GM23338 (cell line): ENCODE data around the gene MT1F.

Experiments used
- EZH2 ChIP-seq: fragments of 200-600 bp; sonication (generic); IDR thresholded peaks from one replicate; pipeline ENCODE4 v1.8.0; 2017; ENCODE audit warnings: antibody characterized with exemption, mild to moderate bottlenecking, low read depth; ENCODE audit not compliant: unreplicated experiment
- POLR2AphosphoS5 ChIP-seq: IDR thresholded peaks from 2 replicates; pipeline ENCODE4 v1.6.1; 2016; ENCODE audit warnings: antibody characterized with exemption, low read depth
- ZNF114 ChIP-seq: fragments of 250-450 bp; sonication (Bioruptor Pico); IDR thresholded peaks from 2 replicates; pipeline ENCODE4 v1.5.0; 2020; ENCODE audit warnings: mild to moderate bottlenecking, moderate library complexity
- TF ChIP-seq, protein P1 (sequence below), 2 experiments: fragments of 200-600 bp in 1 of 2; sonication (generic) in 1 of 2; conservative IDR thresholded peaks; 2 replicates each; pipeline versions ENCODE4 v1.5.1 to v1.6.1; 2016 to 2017; ENCODE audit warnings: antibody characterized with exemption in 2 of 2, low read depth in 2 of 2, mild to moderate bottlenecking in 2 of 2, moderate library complexity in 1 of 2

DNA sequence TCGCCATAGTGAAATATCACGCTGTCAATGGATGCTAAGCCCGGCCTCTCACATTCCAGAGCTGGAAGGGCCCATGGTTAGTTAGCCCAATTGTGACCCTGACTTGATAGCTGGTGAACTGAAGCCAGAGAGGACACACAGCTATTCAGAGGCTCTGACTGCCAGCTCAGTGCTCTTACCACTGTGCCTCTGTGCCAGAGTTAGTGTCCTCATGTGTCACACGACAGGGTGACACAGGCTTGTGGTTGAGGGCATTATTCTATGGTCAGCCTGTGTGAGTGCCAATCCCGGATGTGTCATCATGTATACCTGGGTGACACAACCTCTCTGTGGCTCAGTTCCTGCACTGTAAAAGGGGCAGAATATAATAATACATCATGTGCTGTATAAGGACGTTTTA, 22.1 kb downstream of the MT1F start:
- TF ChIP-seq, protein P1, sequence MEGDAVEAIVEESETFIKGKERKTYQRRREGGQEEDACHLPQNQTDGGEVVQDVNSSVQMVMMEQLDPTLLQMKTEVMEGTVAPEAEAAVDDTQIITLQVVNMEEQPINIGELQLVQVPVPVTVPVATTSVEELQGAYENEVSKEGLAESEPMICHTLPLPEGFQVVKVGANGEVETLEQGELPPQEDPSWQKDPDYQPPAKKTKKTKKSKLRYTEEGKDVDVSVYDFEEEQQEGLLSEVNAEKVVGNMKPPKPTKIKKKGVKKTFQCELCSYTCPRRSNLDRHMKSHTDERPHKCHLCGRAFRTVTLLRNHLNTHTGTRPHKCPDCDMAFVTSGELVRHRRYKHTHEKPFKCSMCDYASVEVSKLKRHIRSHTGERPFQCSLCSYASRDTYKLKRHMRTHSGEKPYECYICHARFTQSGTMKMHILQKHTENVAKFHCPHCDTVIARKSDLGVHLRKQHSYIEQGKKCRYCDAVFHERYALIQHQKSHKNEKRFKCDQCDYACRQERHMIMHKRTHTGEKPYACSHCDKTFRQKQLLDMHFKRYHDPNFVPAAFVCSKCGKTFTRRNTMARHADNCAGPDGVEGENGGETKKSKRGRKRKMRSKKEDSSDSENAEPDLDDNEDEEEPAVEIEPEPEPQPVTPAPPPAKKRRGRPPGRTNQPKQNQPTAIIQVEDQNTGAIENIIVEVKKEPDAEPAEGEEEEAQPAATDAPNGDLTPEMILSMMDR (conservative IDR thresholded peaks at IDR 0.05; ENCODE audit: low read depth in 2 of 2): no peak
- TF ChIP-seq POLR2AphosphoS5: no peak
- no peak for TF ChIP-seq EZH2
- no peak for TF ChIP-seq ZNF114 (CRISPR knock-in tag)
